Amniotic epithelial cell (primary cell): ENCODE measurements around the gene ITGBL1.
A peak's percentile ranks its signal among the peaks of the same experiment; 100 is the strongest.

Source experiments
- DNase-seq: peaks from one replicate; pipeline ENCODE4 v3.0.0-alpha.2; 2010; ENCODE audit warnings: low read depth

Gene ITGBL1

GRCh38 chr13:101556676-101557123 is 104.2 kb downstream of the ITGBL1 start:
- DNase-seq, result peak; percentile 91

GRCh38 chr13:101565317-101565716 is 112.8 kb downstream of the ITGBL1 start:
- DNase-seq, result no peak

GRCh38 chr13:101567841-101568240 is 115.4 kb downstream of the ITGBL1 start:
- DNase-seq, result no peak

- no peak for DNase-seq
Measured at GRCh38 chr13:101569807-101570206, 117.3 kb downstream of the ITGBL1 start.

GRCh38 chr13:101570410-101570809 is 117.9 kb downstream of the ITGBL1 start:
- peak; percentile 58 for DNase-seq

- no peak for DNase-seq
Measured at GRCh38 chr13:101572456-101572855, 120.0 kb downstream of the ITGBL1 start.

GRCh38 chr13:101575581-101575980 is 123.1 kb downstream of the ITGBL1 start:
- DNase-seq, result no peak

GRCh38 chr13:101576455-101576854 is 124.0 kb downstream of the ITGBL1 start:
- peak; percentile 60 for DNase-seq

- no peak for DNase-seq
Measured at GRCh38 chr13:101576977-101577376, 124.5 kb downstream of the ITGBL1 start.

- peak; percentile 89 for DNase-seq
Measured at GRCh38 chr13:101579281-101579802, 126.9 kb downstream of the ITGBL1 start.

- no peak for DNase-seq
Measured at GRCh38 chr13:101584331-101584730, 131.9 kb downstream of the ITGBL1 start.

- DNase-seq, result no peak
Measured at GRCh38 chr13:101590479-101590878, 138.0 kb downstream of the ITGBL1 start.

GRCh38 chr13:101594936-101595335 is 142.5 kb downstream of the ITGBL1 start:
- DNase-seq, result no peak

GRCh38 chr13:101596803-101597202 is 144.3 kb downstream of the ITGBL1 start:
- DNase-seq, result no peak

GRCh38 chr13:101611491-101612475 is 159.3 kb downstream of the ITGBL1 start:
- no peak for DNase-seq

- DNase-seq, result no peak
Measured at GRCh38 chr13:101612735-101613134, 160.3 kb downstream of the ITGBL1 start.

- no peak for DNase-seq
Measured at GRCh38 chr13:101614491-101614890, 162.0 kb downstream of the ITGBL1 start.

- no peak for DNase-seq
Measured at GRCh38 chr13:101618440-101619187, 166.1 kb downstream of the ITGBL1 start.

- DNase-seq, result no peak
Measured at GRCh38 chr13:101621099-101621498, 168.6 kb downstream of the ITGBL1 start.

- peak; percentile 79 for DNase-seq
Measured at GRCh38 chr13:101623470-101624209, 171.2 kb downstream of the ITGBL1 start.

GRCh38 chr13:101624210-101624922 is 171.9 kb downstream of the ITGBL1 start:
- peak; percentile 37 for DNase-seq
